HG03432 (cell line): ENCODE data around the gene SCAMP4.

Experiments used
- ATAC-seq: cut with Tn5 transposase; IDR thresholded peaks from one replicate; pipeline ENCODE4 v1.9.1; 2021; ENCODE audit warnings: mild to moderate bottlenecking, moderate library complexity; ENCODE audit not compliant: unreplicated experiment

The SCAMP4 gene

DNA sequence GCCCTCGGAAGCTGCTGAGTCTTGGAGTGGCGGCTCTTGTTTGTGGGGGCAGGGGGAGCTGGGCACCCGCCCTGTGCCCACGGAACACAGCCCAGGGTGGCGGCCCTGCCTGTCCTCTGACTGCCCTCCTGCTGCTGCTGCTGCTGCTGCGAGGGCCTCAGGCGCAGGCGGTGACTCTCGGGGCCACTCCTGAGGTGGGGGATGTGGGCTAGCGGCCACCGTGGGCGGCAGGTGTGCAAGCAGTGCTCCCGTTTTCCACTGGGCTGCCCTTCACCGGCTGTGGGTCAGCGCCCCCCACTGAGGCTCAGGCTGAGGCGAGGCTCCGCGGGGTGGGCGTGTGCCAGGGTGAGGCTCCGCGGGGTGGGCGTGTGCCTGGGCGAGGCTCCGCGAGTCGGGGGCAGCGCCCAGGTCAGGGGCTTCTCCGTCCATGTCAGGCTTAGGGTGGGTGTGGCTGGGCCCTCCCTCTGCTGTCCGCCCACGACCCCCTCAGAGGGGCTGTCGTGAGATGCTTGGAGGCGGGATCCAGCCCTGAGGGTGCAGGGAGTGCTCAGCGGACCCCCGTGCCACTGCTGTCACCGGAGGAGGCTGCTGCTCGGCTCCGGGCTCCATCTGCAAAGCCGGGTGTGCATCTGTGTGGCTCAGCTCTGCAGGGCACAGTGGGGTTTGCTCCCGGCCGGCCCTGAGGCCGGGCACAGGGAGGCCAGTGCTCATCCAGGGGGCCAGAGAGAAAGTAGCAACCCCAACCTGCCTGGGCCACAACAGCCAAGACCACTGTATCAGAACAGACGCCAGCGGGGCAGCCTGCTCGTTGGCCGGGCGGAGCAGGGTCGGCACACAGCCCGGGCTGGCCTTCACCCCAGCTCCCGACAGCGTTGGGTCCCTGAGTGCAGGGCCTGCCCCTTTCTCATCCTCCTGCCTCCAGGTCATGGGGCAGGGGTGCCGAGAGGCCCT lies 50.2 kb downstream of the SCAMP4 start:
- no peak for ATAC-seq

DNA sequence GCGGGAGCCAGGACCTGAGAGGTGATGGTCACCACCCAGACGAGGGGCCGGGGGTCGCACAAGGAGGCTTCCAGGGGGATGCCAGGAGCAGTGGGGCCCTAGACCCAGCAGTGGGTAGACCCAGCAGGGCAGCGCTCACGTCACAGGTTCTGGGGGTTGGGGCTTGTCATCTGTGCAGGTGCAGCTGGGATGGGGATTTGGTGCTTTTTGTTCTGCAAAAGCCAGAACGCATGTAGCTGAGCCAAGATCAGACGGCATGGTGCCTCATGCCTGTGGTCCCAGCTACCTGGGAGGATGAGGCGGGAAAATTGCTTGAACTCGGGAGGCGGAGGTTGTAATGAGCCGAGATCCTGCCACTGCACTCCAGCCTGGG lies 50.9 kb downstream of the SCAMP4 start:
- ATAC-seq: no peak

DNA sequence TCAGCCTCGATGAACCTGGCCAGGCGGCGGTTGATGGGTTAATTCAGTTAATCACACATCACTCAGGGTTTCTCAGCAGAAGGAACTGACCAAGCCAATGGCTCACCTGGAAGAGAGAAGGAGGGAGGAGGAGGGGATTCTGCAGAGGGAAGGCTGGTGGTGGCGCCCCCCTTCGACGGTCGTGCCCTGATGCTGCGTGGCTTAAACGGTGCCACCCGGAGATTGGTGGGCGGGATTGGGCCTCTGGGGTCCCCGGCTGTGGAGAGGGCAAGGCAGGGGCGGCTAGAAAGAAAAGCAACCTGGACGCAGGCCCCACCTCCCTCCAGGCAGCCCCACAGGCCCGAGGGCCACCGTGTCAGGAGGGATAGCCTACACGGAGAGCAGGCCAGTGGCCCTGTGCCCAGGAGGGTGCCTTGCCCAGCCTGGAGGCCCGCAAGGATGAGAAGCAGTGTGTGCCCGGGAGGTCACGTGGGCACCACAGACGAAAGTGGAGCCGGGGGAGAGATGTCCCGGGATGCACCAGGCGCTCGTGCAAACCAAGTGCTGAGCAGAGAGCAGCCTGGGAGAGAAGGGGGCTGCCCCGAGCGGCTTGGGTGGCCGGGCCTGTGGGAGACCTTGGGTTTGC lies 51.8 kb downstream of the SCAMP4 start:
- ATAC-seq: no peak

DNA sequence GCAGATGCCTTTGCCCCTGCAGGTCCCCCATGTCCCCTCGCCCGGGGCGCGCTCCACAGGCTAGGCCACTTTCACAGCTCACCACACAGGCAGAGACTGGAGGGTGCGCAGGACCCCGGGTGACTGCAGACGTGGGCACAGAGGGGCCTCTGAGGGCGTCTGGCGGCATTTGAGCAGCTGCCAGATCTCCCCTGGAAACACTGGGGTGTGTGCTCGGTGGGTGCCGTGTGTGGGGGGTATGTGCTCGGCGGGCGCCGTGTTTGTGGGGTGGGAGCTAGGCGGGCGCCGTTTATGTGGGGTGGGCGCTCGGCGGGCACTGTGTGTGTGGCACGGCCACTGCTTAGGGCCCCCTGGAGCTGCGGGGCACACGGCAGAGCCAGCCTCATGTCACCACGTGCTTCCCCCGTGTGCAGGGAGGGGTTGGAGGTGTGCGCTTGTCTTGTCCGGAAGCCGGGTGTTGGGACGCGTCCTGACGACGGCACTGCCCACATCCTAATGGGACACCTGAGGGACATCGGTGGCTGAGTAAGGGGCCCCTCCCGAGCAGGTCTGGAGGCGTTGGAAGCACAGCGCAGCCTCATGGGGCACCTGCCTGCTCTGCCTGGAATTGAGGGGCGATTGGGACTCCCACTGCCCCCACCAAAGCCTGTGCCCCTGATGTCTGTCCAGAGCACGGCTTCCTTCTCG lies 52.5 kb downstream of the SCAMP4 start:
- no peak for ATAC-seq

DNA sequence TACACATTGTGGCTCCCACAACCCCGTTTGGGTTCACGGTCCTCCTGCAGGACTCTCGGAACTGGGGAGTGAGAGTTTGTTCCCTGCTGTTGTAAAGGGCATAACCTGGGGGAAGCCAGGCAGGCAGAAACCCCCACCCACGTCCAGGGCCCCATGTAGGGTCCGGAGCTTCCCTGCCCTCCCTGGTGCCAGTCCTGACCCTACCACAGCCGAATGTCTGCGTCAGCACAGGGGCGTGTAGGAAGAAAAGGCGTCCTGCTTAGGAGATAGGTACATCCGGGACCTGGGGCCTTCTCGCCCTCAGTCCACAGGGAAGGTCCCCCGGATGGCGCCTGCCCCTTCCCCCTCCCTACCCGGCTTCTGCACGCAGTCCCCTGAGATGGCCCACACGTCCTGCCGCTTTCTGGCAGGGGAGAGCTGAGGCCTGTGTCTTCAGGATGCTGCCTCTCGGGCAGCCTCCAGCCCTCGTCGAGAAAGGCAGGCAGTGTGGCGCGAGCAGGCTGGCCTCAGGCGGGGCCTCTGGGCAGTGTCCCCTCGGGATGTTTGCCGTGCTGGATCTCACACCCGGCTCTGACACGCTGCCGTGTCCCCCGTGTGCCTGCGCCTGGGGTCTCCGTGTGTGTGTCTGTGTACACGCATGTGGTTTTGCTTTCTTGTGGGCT lies 54.9 kb downstream of the SCAMP4 start:
- no peak for ATAC-seq

DNA sequence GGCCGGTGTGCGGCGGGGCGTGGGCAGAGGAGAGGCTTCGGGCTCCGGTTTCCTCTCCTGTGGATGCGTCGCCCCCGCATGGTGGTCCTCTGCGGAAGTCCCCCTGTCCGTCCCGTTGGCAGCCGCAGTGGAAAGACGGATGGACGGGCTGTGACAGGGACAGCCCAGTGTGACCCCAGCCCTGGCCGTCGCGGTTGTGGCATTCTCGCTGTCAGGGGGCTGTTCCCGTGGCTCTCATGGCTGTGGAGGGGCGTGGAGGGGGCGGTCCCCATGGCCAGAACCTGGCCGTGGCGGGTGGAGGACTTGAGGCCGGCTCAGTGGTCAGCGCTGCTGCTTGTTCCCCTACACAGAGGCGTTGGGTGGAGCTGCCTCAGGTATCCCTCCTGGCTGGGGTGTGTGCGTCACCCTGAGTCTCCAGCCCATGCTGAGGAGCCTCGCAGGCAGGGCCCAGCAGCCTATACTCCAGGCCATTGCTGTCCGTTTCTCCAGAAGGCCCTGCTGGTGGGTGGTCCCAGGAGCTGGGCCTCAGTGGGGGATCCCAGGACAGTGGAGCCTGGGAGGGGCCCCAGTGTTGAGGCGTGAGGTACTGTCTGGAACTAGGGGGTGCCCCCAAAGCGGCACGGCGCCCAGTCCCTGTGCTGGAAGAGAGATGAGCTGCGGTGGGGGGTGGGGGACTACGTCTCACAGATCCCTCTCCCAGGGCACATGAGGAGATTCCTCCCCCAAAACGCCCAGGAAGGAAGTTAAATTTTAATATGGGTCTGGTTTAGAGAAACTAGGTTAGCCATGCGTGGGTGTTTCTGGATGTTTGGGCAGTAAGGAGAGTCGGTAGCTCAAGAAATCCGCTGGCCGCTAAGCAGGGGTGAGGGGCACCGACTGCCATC lies 56.0 kb downstream of the SCAMP4 start:
- no peak for ATAC-seq

DNA sequence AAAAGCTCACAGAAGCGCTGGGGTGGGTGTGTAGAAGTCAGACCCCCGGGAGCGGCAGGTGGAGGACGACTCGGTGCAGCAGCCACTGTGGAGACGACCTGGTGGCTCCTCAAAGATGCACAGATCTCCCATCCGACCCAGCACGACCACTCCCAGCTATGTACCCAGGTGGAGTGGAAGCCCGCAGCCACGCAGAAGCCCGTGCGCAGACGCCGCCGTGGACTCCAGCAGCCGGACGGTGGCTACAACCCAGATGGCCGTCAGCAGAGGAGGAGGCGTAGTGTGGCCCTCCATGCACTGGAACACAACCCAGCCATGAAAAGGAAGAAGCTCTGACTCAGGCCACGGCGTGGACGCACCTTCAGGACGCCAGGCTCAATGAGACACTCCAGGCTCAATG lies 57.5 kb downstream of the SCAMP4 start:
- no peak for ATAC-seq

DNA sequence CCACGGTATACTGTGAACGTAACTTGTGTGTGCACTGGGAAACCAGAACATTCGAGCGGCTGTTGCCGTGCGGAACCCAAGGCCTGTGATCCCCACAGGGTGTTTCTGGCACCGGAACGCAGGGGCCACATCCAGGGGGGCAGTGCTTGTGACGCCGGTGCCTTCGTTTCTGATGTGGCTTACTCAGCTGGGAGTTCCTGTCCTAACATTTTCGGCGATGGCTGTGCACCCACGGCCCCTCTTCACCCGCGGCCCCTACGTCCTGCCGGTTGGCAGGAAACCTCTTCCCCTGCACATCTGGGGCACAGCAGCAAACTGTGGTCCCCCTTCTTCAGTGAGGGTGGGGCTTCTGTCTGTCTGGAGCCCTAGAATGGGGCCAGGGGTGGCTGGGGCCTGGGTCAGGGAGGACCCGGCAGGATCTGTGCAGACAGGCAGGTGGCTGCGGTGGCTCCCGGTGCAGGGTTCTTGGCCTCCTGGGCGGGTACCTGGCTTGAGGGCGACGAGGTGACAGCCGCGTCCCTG lies 61.9 kb downstream of the SCAMP4 start:
- ATAC-seq: no peak

DNA sequence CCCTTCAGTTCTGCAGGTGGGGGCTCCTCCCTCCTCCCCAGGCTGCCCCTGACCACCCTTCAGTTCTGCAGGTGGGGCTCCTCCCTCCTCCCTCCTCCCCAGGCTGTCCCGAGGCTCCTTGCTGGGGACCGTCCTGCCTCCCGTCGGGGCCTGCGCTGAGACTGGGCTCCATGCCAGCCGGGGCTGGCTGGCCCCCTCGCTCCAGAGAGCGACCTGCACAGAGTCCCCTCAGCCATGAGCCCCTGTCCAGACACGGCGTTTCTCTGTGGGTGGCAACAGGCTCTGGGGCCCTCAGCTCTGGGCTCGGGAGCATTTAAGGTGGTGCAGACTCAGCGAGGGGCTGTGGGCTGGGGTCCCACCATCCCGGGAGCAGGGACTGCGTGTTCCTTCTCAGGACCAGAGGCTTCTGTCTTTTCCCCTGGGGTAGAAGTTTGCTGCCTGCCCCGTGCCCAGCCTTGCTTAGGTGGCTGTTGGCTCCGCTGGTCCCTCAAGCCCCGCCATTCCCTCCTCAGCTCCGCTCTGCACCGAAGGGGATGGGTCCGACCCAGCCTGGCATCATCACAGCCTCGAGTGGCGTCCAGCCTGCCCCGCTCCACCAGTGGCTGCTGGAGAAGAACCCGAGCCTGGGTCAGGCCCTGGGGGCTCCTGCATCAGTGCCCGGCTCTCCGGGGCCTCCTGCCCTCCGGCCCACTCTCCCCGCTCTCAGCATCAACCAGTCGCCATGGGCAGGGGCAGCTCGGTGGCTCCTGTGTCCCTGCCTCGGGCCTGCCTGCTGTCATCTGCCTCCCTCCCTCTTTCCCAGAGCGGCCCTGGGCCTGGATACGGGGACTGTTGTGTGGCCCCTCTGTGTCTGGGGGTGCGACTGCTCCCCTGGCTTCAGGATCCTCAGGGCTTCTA lies 63.3 kb downstream of the SCAMP4 start:
- no peak for ATAC-seq

DNA sequence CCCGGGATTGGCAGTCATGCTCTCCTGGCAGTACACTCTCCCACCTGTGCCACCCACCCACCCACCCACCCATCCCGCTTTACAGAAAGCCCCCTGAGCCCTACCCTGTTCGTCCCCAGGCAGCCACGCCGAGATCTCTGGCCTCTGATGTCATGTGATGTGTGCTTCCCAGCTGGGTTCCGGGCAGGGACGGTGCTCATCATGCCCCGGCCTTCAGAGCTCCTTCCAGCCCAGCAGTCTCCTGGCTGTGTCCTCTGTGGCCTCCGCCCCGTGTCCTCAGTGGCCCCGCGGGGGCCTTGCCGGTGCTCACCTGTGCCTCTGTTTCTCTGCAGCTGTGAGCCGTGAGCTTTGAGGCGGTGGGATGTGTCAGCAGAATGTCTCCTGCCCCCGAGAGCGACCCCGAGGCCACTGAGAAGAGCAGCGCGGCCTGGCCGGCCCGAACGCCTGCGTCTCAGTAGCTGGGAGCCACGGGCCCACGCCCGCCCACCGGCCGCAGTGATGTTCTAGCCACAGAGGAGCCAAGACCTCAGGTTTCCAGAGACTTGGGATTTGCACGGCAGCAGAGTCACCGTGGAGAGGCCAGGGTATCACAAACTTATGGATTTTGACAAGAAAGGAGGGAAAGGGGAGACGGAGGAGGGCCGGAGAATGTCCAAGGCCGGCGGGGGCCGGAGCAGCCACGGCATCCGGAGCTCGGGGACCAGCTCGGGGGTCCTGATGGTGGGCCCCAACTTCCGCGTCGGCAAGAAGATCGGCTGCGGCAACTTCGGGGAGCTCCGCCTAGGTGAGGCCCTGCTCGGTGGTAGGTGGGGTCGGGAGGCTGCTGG lies 64.2 kb downstream of the SCAMP4 start:
- no peak for ATAC-seq

DNA sequence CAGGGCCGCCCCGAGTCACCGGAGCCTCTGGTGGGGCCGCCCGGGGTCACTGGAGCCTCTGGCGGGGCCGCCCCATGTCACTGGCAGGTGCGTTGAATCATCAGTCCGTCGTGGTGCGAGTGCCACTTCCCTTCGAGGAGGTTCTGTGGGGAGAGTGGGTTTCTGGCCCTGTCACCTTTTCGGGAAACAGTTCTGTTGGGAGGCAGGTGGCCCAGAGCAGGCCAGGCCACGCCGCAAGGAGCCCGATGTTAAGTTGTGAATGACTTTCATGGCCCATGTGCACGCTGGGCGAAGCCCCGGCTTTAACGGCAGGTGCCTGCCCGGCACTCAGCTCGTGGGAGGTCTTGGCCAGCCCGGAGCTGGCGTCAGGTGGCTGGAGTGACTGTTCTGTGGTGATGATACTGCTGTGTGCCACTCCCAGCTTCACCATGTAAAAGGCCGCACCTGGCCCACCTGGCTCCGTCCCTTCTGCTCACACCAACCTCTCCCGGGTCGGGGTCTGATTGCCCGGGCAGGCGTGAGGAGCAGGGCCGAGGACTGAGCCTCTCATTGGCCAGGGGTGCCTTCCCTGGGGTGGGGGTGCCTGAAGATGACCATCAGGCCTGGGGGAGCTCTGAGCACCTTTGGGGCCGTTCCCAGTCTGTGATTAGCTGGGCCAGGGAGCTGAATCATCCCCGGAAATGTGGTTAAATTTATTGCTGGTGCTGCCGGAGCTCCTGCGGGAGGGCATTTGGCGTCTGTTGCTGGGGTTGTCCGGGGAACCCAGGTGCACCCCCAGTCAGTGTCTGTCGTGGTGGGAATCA lies 65.0 kb downstream of the SCAMP4 start:
- no peak for ATAC-seq

DNA sequence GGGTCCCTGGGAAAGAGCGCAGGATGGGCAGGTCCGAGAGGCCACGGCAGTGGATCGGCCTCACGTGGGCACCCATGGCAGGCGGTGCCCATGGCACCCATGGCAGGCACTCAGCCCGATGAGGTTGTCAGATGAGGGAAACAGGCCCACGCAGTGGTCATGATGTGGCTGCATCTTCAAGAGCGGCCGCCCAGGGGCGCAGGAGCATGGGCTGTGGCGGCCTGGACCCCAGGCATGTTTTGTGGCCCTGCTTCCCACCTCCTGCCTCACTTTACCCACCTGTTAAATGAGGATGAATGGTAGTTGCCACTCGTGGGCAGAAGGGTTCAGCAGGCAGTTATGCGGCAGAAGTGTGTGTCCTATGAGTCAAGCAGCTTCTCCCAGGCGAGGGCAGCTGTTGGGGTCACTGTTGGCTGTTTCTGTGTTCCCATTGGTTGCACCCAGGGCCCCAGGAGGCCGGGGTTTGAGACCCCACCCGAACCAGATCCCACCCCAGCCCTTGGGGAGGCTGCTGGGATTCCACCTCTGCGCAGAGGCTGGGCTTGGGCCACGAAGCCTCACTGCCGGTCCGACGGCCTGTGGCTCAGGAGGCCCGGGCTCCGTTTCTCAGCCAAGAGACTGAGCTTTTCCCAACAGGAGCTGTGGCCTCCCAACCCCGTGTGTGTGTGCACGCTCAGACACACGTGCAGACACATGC lies 65.8 kb downstream of the SCAMP4 start:
- ATAC-seq: no peak

DNA sequence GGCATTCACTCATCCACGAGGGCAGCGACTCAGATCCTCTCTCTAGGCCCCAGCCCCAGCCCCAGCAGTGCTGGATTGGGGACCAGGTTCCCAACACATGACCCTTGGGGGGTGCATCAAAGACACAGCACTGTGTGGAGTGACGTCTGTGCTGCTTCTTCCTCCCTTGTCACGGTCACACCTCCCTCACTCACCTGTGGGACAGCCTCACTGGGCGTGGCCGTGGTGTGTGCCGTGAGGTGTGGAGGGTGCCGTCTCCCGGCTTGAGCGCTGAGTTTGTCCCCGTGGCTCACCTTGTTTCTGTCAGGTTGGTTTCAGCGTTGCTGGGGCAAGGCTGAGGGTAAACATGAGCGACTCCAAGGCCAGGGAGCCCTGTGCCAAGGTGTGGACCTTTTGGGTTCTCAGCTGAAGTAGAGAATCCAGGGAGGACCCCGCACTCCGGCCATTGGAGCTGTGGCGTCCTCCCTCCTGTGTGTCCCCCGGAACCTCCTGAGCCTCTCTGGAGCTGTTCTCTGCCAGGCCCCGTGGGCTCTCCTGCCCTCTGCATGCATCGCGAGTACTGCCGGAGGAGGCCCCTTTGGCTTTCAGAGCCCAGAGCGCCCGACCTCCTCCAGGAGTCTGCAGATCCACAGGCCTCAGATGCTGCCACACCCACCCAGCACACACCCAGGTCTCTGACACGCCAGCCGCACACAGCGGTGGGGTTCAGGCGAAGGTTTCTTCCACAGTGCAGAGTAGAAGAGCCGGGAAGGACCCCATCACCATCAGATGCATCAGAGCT lies 69.4 kb downstream of the SCAMP4 start:
- ATAC-seq: no peak

DNA sequence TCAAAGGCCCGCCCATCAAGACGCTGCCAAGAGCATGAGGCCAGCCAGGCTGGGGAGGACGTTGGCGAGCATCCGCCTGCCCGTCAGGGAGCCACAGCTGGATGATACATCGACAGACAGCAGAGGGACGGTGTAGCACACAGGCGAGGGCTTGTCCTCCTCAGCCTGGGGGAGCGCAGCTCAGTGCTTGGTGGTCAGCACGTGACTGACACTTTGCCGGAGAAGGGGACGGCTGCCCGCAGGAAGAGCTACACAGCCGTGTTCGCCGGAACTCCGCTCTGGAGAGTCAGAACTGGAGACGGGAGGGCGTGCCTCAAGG lies 69.9 kb downstream of the SCAMP4 start:
- ATAC-seq: no peak
